Gastroesophageal sphincter (tissue), 3 donors: ENCODE results near the gene ANK3.

Source experiments
- EP300 ChIP-seq: sonication (generic); formaldehyde crosslinking; IDR thresholded peaks from one replicate; pipeline ENCODE4 v1.6.1; 2017; ENCODE audit warnings: antibody characterized with exemption, mild to moderate bottlenecking
- POLR2A ChIP-seq, 2 donors: fragments of 450-650 bp; IDR thresholded peaks; one replicate each; pipeline ENCODE4 v1.6.1; 2017; ENCODE audit warnings: antibody characterized with exemption in 2 of 2, mild to moderate bottlenecking in 2 of 2, moderate library complexity in 1 of 2
- POLR2AphosphoS5 ChIP-seq: sonication (generic); formaldehyde crosslinking; IDR thresholded peaks from one replicate; pipeline ENCODE4 v1.6.1; 2017; ENCODE audit warnings: antibody characterized with exemption
- TF ChIP-seq, protein P1 (sequence below), 4 experiments: fragments of 200-600 bp in 2 of 4; fragments of 450-650 bp in 2 of 4; sonication (generic) in 1 of 4; IDR thresholded peaks; one replicate each; pipeline ENCODE4 v1.5.1; 2017 to 2019; ENCODE audit warnings: antibody characterized with exemption in 4 of 4, mild to moderate bottlenecking in 2 of 4, moderate library complexity in 2 of 4

GRCh38 chr10:60299390-60299778 is 90.3 kb downstream of the ANK3 start:
- TF ChIP-seq POLR2A (IDR thresholded peaks at IDR 0.05) = no peak
- TF ChIP-seq, protein P1, sequence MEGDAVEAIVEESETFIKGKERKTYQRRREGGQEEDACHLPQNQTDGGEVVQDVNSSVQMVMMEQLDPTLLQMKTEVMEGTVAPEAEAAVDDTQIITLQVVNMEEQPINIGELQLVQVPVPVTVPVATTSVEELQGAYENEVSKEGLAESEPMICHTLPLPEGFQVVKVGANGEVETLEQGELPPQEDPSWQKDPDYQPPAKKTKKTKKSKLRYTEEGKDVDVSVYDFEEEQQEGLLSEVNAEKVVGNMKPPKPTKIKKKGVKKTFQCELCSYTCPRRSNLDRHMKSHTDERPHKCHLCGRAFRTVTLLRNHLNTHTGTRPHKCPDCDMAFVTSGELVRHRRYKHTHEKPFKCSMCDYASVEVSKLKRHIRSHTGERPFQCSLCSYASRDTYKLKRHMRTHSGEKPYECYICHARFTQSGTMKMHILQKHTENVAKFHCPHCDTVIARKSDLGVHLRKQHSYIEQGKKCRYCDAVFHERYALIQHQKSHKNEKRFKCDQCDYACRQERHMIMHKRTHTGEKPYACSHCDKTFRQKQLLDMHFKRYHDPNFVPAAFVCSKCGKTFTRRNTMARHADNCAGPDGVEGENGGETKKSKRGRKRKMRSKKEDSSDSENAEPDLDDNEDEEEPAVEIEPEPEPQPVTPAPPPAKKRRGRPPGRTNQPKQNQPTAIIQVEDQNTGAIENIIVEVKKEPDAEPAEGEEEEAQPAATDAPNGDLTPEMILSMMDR (IDR thresholded peaks at IDR 0.05) = no peak
- TF ChIP-seq EP300 = no peak
- TF ChIP-seq POLR2AphosphoS5 = no peak
